Glomerular endothelial cell (primary cell): ENCODE data around the gene KLHL21. TPM values are rescaled to one million over a fixed set of nuclear protein-coding genes. Genes with fewer than 3 reads are reported as not detected.

Source experiments
- DNase-seq: peaks from one replicate; pipeline ENCODE4 v3.0.0-alpha.2; 2011; ENCODE audit warnings: low read depth, low spot score; ENCODE audit errors: extremely low read depth
- total RNA-seq: library from RNA; depleted of rRNA; stranded (reverse); fragments of >200 nt; gene quantifications from 2 replicates; pipeline ENCODE4 v1.2.3, GENCODE V29; 2015

Gene KLHL21
- total RNA-seq, 1 donor from 2014 or later: 31.5 TPM

DNA sequence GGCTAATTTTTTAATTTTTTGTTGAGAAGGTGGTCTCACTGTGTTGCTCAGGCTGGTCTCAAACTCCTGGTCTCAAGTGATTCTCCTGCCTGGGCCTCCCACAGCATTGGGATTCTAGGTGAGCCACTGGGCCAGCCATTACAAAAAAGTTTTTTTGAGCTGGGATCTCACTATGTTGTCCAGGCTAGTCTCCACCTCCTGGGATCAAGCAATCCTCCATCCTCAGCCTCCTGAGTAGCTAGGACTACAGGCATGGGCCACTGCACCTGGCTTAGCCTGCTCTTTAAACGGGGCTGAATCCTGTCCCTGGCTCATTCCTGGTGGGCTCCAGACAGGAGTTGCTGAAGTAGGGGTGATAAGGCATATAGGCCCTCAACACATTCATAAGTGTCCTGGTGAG, 45.1 kb downstream of the KLHL21 start:
- no peak for DNase-seq

DNA sequence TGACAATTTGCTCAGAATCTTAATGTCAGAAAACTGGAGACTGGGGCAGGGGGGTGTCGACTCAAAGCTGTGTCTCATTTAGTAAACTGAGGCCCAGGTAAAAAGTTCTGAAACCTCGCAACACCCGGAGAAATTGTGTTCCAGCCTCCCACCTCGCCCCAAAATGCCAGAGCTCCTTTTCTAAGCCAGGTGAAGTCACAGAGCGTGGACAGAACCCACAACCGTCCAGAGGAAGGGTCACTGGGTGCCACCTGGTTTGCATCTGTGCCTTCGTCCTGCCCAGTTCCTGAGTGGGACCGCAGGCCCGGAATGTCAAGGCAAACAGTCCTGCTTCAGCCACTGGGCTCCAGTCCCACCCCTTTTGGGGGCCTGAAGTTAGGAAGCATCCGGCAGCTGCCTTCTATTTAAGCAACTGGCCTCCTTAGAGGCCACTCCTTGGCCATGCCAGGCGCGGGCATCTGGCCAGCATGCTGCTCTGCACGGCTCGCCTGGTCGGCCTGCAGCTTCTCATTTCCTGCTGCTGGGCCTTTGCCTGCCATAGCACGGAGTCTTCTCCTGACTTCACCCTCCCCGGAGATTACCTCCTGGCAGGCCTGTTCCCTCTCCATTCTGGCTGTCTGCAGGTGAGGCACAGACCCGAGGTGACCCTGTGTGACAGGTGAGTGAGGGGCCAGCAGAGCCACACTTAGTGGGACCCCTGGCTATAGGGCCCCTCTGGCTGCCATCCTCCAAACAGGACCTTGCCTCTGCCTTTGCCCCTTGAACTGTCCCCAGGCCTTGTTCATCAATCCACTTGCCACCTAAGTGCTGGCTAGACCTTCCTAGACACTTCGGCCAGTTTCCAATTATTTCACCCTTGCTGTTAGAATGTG, 47.5 kb downstream of the KLHL21 start, which contains the start of gene TAS1R1:
Gene TAS1R1 (plus strand): TSS at position 401 of the 872 bp plus-strand sequence. CDS start 67 bp downstream, at position 468.
- no peak for DNase-seq

DNA sequence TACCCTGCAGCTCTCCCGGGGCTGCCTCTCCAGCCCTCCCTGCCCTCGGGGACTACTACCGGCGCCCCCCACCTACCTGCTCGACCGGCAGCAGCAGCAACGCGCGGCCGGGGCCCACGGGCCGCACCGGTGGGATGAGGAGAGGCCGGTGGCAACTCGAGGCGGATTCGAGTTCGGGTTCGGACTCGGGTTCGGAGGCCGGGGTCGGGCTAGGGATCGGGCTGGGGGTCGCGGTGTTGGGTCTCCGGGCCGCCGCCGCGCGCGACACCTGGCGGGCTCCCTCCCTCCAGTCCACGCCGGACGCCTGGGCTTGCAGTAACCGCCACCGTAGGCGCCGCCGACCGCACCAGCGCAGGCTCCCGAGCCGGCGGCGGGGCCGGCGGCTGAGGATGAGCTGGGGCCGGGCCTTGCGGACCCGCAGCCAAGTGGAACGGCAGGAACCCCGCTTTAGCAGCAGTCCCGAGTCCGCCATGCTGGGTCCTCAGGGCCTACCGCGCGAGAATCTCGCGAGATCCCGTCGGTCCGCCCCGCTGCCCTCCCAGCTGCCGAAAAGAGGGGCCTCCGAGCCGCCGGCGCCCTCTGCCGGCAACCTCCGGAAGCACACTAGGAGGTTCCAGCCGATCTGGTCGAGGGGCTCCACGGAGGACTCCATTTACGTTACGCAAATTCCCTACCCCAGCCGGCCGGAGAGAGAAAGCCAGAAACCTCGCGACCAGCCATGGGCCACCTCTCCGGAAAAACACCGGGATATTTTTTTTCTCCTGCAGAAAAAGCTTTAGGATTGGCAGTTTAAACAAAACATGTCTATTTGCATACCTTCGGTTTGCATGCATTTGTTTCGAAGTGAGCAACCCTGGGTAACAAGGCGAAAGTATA, 48.4 kb downstream of the KLHL21 start, which contains the start of gene NOL9:
Gene NOL9 (minus strand): TSS at position 483 of the 876 bp plus-strand sequence. CDS start 11 bp downstream, at position 472.
- DNase-seq: peak; percentile 44

DNA sequence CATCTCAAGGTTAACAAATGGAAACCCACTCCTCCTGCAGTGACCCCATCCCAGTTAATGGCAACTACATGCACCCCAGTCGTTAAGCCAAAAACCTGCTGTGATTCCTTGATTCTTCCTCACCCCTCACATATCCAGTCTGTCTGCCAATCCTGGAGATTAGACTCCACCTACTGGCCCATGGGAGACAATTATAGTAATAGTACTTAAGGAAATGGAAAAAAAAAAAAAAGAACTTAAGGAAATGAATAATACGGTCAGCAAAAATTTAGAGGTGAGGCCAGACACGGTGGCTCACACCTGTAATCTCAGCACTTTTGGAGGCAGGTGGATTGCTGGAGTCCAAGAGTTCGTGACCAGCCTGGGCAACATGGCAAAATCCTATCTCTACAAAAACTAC, 55.4 kb downstream of the KLHL21 start:
- peak; percentile 20 for DNase-seq

DNA sequence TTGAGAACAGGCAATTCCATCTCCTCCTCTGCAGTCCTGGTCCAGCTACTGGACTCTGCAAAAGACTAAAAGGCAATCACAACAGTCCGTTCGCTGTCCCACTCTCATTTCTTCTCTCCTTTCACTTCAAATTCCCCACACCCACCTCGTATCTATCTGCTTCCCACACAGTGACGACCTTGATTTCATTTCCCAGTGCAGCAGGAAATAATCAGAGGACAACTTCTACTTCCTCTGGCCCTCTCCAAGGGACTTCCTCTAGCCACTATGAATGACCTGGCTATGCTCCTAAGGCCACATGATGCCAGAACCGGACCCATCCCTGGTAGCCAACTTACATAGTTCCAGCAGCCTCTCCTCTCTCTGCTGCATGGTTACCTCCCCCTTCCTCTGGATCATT, 56.3 kb downstream of the KLHL21 start:
- DNase-seq: no peak

DNA sequence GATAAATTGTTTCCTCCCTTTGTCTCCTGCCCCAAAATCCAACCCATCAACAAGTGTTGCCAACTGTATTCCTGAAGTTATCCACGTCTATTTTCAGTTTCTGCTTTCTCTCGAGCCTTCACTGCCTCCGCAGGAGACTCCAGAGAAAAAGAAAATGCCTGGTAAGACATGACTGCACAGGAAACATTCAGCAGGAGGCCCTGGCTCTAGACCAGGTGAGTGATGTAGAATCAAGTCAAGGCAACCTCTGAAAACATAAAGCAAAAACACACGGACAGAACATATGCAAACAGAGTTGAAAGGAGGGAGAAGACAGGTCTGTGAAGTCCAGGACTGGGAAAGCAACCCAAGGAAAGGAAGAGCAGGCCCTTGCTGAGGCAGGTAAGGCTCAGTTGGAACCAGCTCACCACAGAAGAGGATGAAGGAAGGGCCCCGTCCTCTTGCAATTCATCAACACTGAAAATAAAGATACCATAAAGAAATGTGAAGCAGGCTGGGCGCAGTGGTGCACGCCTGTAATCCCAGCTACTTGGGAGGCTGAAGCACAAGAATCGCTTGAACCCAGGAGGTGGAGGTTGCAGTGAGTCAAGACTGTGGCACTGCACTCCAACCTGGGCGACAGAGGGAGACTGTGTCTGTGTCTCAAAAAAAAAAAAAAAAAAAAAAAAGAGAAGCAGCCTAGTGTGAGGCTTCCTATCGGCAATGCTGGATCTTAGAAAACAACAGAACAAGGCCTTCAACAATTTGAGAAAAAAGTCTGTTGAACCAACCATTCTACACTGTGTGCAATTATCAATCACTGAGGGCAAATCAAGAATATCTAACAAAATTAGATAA, 57.2 kb downstream of the KLHL21 start:
- DNase-seq: peak; percentile 14

DNA sequence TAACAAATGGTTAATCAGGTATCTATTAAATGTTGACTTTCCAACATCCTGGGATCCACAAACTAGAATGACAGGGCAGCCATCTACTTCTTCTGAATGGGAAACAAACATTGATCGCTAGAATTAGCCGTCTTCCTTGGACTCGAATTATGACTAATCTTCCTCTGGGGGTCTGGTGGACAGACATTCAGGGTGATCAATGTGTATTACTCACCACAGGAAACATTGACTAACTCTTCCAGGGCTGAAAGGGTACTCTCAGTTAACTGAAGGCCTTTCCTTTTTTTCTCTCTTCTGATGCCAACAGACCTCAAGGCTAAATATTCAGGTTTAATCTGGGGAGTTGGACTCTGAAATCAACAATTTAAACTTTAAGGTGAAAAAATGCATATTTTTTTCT, 57.8 kb downstream of the KLHL21 start:
- peak; percentile 41 for DNase-seq

Other genes starting within 250 kb of the KLHL21 start
- gene ACOT7, start 209.1 kb downstream of the KLHL21 start, total RNA-seq: 84.0 and 102 TPM in 2 replicates
- 16.1 and 41.8 TPM in 2 replicates for gene HES2, start 182.9 kb downstream of the KLHL21 start, total RNA-seq
- gene ESPN, start 178.1 kb downstream of the KLHL21 start, total RNA-seq: 0.15 and 1.1 TPM in 2 replicates
- 34.5 and 57.9 TPM in 2 replicates for gene TNFRSF25, start 136.7 kb downstream of the KLHL21 start, total RNA-seq
- 44.9 and 63.7 TPM in 2 replicates for gene PLEKHG5, start 111.2 kb downstream of the KLHL21 start, total RNA-seq
- gene NOL9, start 48.4 kb downstream of the KLHL21 start, total RNA-seq: 19.5 and 32.1 TPM in 2 replicates
- not detected in 2 replicates for gene TAS1R1, start 47.6 kb downstream of the KLHL21 start, total RNA-seq
- 16.9 and 20.7 TPM in 2 replicates for gene ZBTB48, start 22.9 kb downstream of the KLHL21 start, total RNA-seq
- 7.8 and 14.9 TPM in 2 replicates for gene PHF13, start 10.9 kb upstream of the KLHL21 start, total RNA-seq
- 17.9 and 19.7 TPM in 2 replicates for gene THAP3, start 22.0 kb upstream of the KLHL21 start, total RNA-seq
- 34.1 and 49.6 TPM in 2 replicates for gene DNAJC11, start 98.9 kb upstream of the KLHL21 start, total RNA-seq
- gene CAMTA1, start 182.6 kb upstream of the KLHL21 start, total RNA-seq: 85.4 and 111 TPM in 2 replicates